Measurements from ENCODE around the gene KRTAP12-3. TPM values are rescaled to one million over a fixed set of nuclear protein-coding genes. Genes with fewer than 3 reads are reported as not detected.

Gene KRTAP12-3
- total RNA-seq, 1 experiment from 2014 or later, result not detected

- TF ChIP-seq ZNF281 (CRISPR knock-in tag; IDR thresholded peaks at IDR 0.05), result no peak
Observed at GRCh38 chr21:44647222-44647552, 10.5 kb upstream of the KRTAP12-3 start (continued).

- DNase-seq (ENCODE audit: low spot score) (no peak), ATAC-seq (no peak)
- peaks cover 10% of the 10 kb centered on the region for H3K4me1 Mint-ChIP-seq
- H3K4me3 Mint-ChIP-seq, result no peak overlapping the region
- CTCF ChIA-PET, result interaction anchor here (1.0 to 1.3 kb wide), 2 partner anchors 99 to 138 kb away, joined by 4 to 6 read pairs; no protein-coding TSS in a partner anchor
- H3K27me3 Mint-ChIP-seq (ENCODE audit: low read depth), result peaks cover 10% of the 10 kb centered on the region
- POLR2A ChIA-PET, result no interaction called here
- H3K27ac Mint-ChIP-seq, result no peak overlapping the region
- H3K9me3 Mint-ChIP-seq, result peaks cover 22% of the 10 kb centered on the region
- H3K36me3 Mint-ChIP-seq, result peaks cover 18% of the 10 kb centered on the region
- no peak for TF ChIP-seq ZNF416 (CRISPR knock-in tag; IDR thresholded peaks at IDR 0.05)
Observed at GRCh38 chr21:44648557-44649311, 9.0 kb upstream of the KRTAP12-3 start.

- Mint-ChIP-seq H3K27ac (no peak overlapping the region), H3K9me3 (peaks cover 13% of the 10 kb centered on the region), H3K36me3 (peaks cover 11% of the 10 kb centered on the region), H3K27me3 (ENCODE audit: low read depth) (peaks cover 10% of the 10 kb centered on the region), H3K4me1 (peaks cover 10% of the 10 kb centered on the region), H3K4me3 (no peak overlapping the region)
- ATAC-seq, result no peak
- ChIA-PET POLR2A (no interaction called here), CTCF (interaction anchor here (1.0 to 1.3 kb wide), 2 partner anchors 100 to 139 kb away, joined by 4 to 6 read pairs; no protein-coding TSS in a partner anchor)
- TF ChIP-seq FOXP4 (CRISPR knock-in tag; IDR thresholded peaks at IDR 0.05) (no peak), ATF2 (CRISPR knock-in tag; IDR thresholded peaks at IDR 0.05; ENCODE audit: borderline replicate concordance, low read depth) (no peak), PRRX2 (CRISPR knock-in tag; IDR thresholded peaks at IDR 0.05) (no peak)
- no peak for DNase-seq (ENCODE audit: low spot score)
Observed at GRCh38 chr21:44649521-44650100, 8.1 kb upstream of the KRTAP12-3 start.

- ATAC-seq (no peak), DNase-seq (ENCODE audit: low spot score) (no peak)
- Mint-ChIP-seq H3K36me3 (peaks cover 6% of the 10 kb centered on the region; the same call in 1 of the 2 replicates), H3K27ac (no peak overlapping the region), H3K9me3 (peaks cover 7% of the 10 kb centered on the region; the same call in 1 of the 2 replicates), H3K4me1 (peaks cover 10% of the 10 kb centered on the region), H3K27me3 (ENCODE audit: low read depth) (peaks cover 6% of the 10 kb centered on the region), H3K4me3 (no peak overlapping the region)
- CTCF ChIA-PET, result no interaction called here
- POLR2A ChIA-PET, result no interaction called here
- TF ChIP-seq RORB (CRISPR knock-in tag; IDR thresholded peaks at IDR 0.05), result no peak
- TF ChIP-seq IRF2 (CRISPR knock-in tag; IDR thresholded peaks at IDR 0.05; ENCODE audit: borderline replicate concordance, low read depth), result no peak
- no peak for TF ChIP-seq EMX1 (CRISPR knock-in tag; IDR thresholded peaks at IDR 0.05)
- no peak for TF ChIP-seq ELF4 (CRISPR knock-in tag; IDR thresholded peaks at IDR 0.05; ENCODE audit: low read depth)
- no peak for TF ChIP-seq E2F5 (CRISPR knock-in tag; IDR thresholded peaks at IDR 0.05)
- TF ChIP-seq HMGXB4 (CRISPR knock-in tag; IDR thresholded peaks at IDR 0.05), result no peak
- no peak for TF ChIP-seq FOXJ3 (CRISPR knock-in tag; IDR thresholded peaks at IDR 0.05; ENCODE audit: borderline replicate concordance)
- no peak for TF ChIP-seq OVOL2 (CRISPR knock-in tag; IDR thresholded peaks at IDR 0.05; ENCODE audit: borderline replicate concordance)
- TF ChIP-seq HMGA2 (CRISPR knock-in tag; IDR thresholded peaks at IDR 0.05), result no peak
- TF ChIP-seq ZMAT4 (CRISPR knock-in tag; IDR thresholded peaks at IDR 0.05), result no peak
Observed at GRCh38 chr21:44650265-44650972, 7.3 kb upstream of the KRTAP12-3 start.

All from WTC11 (cell line).